Caco-2 (cell line): ENCODE data around the gene BCL6. TPM values are rescaled to one million over a fixed set of nuclear protein-coding genes. Genes with fewer than 3 reads are reported as not detected.

Experiments used
- BruUV-seq: library from RNA; stranded (reverse); fragments of 400-500 nt; replicated peaks from 2 replicates; lab custom pipeline; 2021; lab: Mats Ljungman, UMichigan
- CTCF ChIA-PET: fragments of 300-600 bp; sonication (Branson Sonifier 250); formaldehyde crosslinking; loops from one replicate; lab custom pipeline; 2022; ENCODE audit warnings: antibody characterized with exemption; lab: Charles Lee
- POLR2A ChIA-PET: fragments of 300-600 bp; sonication (Branson Sonifier 250); formaldehyde crosslinking; loops from one replicate; lab custom pipeline; 2022; ENCODE audit warnings: antibody characterized with exemption; lab: Charles Lee
- DNase-seq, 2 experiments: peaks; one replicate each; pipeline versions ENCODE4 v3.0.0 to v3.0.0-alpha.2; 2020 to 2022
- H3K27me3 ChIP-seq: replicated peaks from 2 replicates; pipeline ENCODE4 v1.6.0; 2011; ENCODE audit warnings: low read length; ENCODE audit not compliant: control insufficient read depth, insufficient read depth
- H3K36me3 ChIP-seq: 2 replicates; pipeline ENCODE4 v1.5.1; 2011; ENCODE audit warnings: low read length; ENCODE audit not compliant: control insufficient read depth, insufficient read depth
- H3K4me1 ChIP-seq: fragments of 250-450 bp; sonication (Bioruptor Pico); 2 replicates; pipeline ENCODE4 v1.5.1; 2020; ENCODE audit warnings: mild to moderate bottlenecking
- H3K4me3 ChIP-seq: 2 replicates; pipeline ENCODE4 v1.5.1; 2011; ENCODE audit warnings: low read depth, mild to moderate bottlenecking, control low read depth, low read length
- H3K9me3 ChIP-seq: fragments of 250-450 bp; sonication (Bioruptor Pico); 2 replicates; pipeline ENCODE4 v1.5.1; 2020; ENCODE audit warnings: mild to moderate bottlenecking, moderate library complexity
- H3K27ac Mint-ChIP-seq: one replicate; pipeline ENCODE4 v1.8.0; 2022; ENCODE audit warnings: mixed read lengths; ENCODE audit not compliant: unreplicated experiment
- H3K27me3 Mint-ChIP-seq: one replicate; pipeline ENCODE4 v1.8.0; 2022; ENCODE audit warnings: mixed read lengths; ENCODE audit not compliant: insufficient read depth, unreplicated experiment
- H3K36me3 Mint-ChIP-seq: one replicate; pipeline ENCODE4 v1.8.0; 2022; ENCODE audit warnings: mild to moderate bottlenecking, mixed read lengths; ENCODE audit not compliant: insufficient read depth, unreplicated experiment
- H3K4me1 Mint-ChIP-seq: one replicate; pipeline ENCODE4 v1.8.0; 2022; ENCODE audit warnings: low read depth, mixed read lengths; ENCODE audit not compliant: unreplicated experiment
- H3K4me3 Mint-ChIP-seq: one replicate; pipeline ENCODE4 v1.8.0; 2022; ENCODE audit warnings: mild to moderate bottlenecking, moderate library complexity, mixed read lengths; ENCODE audit not compliant: unreplicated experiment
- H3K9me3 Mint-ChIP-seq: one replicate; pipeline ENCODE4 v1.8.0; 2022; ENCODE audit warnings: mixed read lengths; ENCODE audit not compliant: unreplicated experiment
- CTCF ChIP-seq, 2 experiments: fragments of 200-600 bp in 1 of 2; IDR thresholded peaks; 1 replicate in 1 of 2; 2 replicates in 1 of 2; pipeline versions ENCODE4 v1.5.1 to v1.8.0; 2011 to 2022; ENCODE audit warnings: antibody characterized with exemption in 1 of 2, control low read depth in 1 of 2, inconsistent platforms in 1 of 2, low read depth in 1 of 2, low read length in 1 of 2, mild to moderate bottlenecking in 1 of 2, moderate library complexity in 1 of 2; ENCODE audit not compliant: insufficient read depth in 1 of 2, severe bottlenecking in 1 of 2, unreplicated experiment in 1 of 2
- intact Hi-C: fragments of 100-400 bp; cut with micrococcal nuclease; formaldehyde crosslinking; loops from one replicate; pipeline ENCODE4 v1.10.0; 2022; ENCODE audit not compliant: unreplicated experiment
- total RNA-seq: library from RNA; stranded (reverse); gene quantifications from 2 replicates; pipeline ENCODE4 v1.2.3, GENCODE V29; 2022

The BCL6 gene
- total RNA-seq, 1 experiment from 2014 or later = 40.4 TPM

- no peaks in the 10 kb centered on the region for H3K9me3 Mint-ChIP-seq
- peaks cover 31% of the 10 kb centered on the region for H3K4me1 Mint-ChIP-seq
- ChIA-PET POLR2A (no interaction called here), CTCF (no interaction called here)
- H3K36me3 ChIP-seq = no peaks in the 10 kb centered on the region
- peaks cover 15% of the 10 kb centered on the region; the same call in 1 of the 2 replicates for H3K4me1 ChIP-seq
- TF ChIP-seq CTCF (IDR thresholded peaks at IDR 0.05; ENCODE audit: insufficient read depth in 1 of 2, low read depth in 1 of 2, low read length in 1 of 2, severe bottlenecking in 1 of 2, unreplicated experiment in 1 of 2) = no peak
- no peaks in the 10 kb centered on the region for H3K36me3 Mint-ChIP-seq
- H3K27me3 ChIP-seq = no peaks in the 10 kb centered on the region
- no peaks in the 10 kb centered on the region for H3K9me3 ChIP-seq
- intact Hi-C loops = no loop called here
- no peak overlapping the region for H3K4me3 ChIP-seq
- DNase-seq = no peak
- H3K27me3 Mint-ChIP-seq = no peaks in the 10 kb centered on the region
- H3K4me3 Mint-ChIP-seq = no peak overlapping the region
- H3K27ac Mint-ChIP-seq = no peak overlapping the region
- no TSS peak for BruUV-seq
Observed at GRCh38 chr3:187758318-187758955, 13.2 kb upstream of the BCL6 start.

GRCh38 chr3:187753516-187753915 is 8.2 kb upstream of the BCL6 start:
- no TSS peak for BruUV-seq
- Mint-ChIP-seq H3K4me3 (no peak overlapping the region), H3K4me1 (peaks cover 22% of the 10 kb centered on the region), H3K27ac (no peak overlapping the region), H3K36me3 (peaks cover 13% of the 10 kb centered on the region), H3K9me3 (no peaks in the 10 kb centered on the region), H3K27me3 (no peaks in the 10 kb centered on the region)
- no peak for TF ChIP-seq CTCF (IDR thresholded peaks at IDR 0.05; ENCODE audit: insufficient read depth in 1 of 2, low read depth in 1 of 2, low read length in 1 of 2, severe bottlenecking in 1 of 2, unreplicated experiment in 1 of 2)
- Histone ChIP-seq H3K9me3 (no peaks in the 10 kb centered on the region), H3K27me3 (no peaks in the 10 kb centered on the region), H3K4me3 (no peak overlapping the region), H3K4me1 (peaks cover 35% of the 10 kb centered on the region), H3K36me3 (no peaks in the 10 kb centered on the region)
- intact Hi-C loops = loop anchor here (5.0 kb wide), 1 partner anchor 39 kb away; no protein-coding TSS in a partner anchor
- CTCF ChIA-PET = no interaction called here
- POLR2A ChIA-PET = no interaction called here
- no peak for DNase-seq

GRCh38 chr3:187750513-187751123 is 5.3 kb upstream of the BCL6 start:
- Histone ChIP-seq H3K36me3 (no peaks in the 10 kb centered on the region), H3K9me3 (no peaks in the 10 kb centered on the region), H3K4me1 (peaks cover 44% of the 10 kb centered on the region), H3K4me3 (peak overlapping the region; percentile 37), H3K27me3 (no peaks in the 10 kb centered on the region)
- intact Hi-C loops = loop anchor here (1.0 to 5.0 kb wide), 5 partner anchors 42 to 286 kb away; no protein-coding TSS in a partner anchor
- H3K9me3 Mint-ChIP-seq = no peaks in the 10 kb centered on the region
- no peaks in the 10 kb centered on the region for H3K27me3 Mint-ChIP-seq
- peaks cover 25% of the 10 kb centered on the region for H3K4me1 Mint-ChIP-seq
- POLR2A ChIA-PET = interaction anchor here (0.9 to 1.2 kb wide), 3 partner anchors 10 to 404 kb away, joined by 3 read pairs; no protein-coding TSS in a partner anchor
- BruUV-seq = no TSS peak
- peak; percentile 48 to 55 for DNase-seq
- peak overlapping the region; percentile 70 for H3K4me3 Mint-ChIP-seq
- H3K27ac Mint-ChIP-seq = peak overlapping the region; percentile 49
- CTCF ChIA-PET = interaction anchor here (0.6 to 1.7 kb wide), 7 partner anchors 10 to 532 kb away, joined by 3 to 13 read pairs (median 3); no protein-coding TSS in a partner anchor
- H3K36me3 Mint-ChIP-seq = peaks cover 16% of the 10 kb centered on the region
- TF ChIP-seq CTCF (IDR thresholded peaks at IDR 0.05; ENCODE audit: insufficient read depth in 1 of 2, low read depth in 1 of 2, low read length in 1 of 2, severe bottlenecking in 1 of 2, unreplicated experiment in 1 of 2) = no peak
